ENCODE data around the gene ABCC3.

DNA sequence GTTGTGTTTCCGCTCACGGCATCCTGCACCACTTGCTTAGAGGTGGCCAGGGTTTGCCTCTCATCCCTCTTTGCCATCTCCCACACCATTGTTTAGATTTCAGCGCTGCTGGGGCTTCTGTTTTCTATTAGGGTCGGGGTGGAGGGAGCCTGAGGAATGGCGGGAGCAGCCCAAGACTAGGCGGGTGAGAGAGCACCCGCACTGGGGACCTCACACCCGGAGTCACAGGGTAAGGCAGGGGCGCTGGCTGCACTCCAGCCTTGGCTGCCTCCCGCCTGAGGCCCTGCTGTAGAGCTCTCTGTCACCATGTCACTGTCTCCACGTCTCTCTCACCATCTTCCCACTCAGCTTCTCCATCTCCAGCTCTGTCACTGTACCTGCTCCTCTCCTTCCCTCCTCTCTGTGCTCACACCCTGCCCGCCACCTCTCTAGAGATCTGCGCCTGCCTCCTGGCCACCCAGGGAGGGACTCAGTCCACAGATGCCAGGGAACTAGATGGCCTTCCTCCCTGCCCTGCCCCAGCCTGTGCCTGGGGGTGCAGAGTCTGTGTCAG lies 32.8 kb upstream of the ABCC3 start:
- TF ChIP-seq POLR2AphosphoS5 (IDR thresholded peaks at IDR 0.05; ENCODE audit: insufficient read depth, low read depth, low read length) (no peak), EZH2 (IDR thresholded peaks at IDR 0.05; ENCODE audit: borderline replicate concordance, low read depth, low read length, severe bottlenecking) (no peak), POLR2A (IDR thresholded peaks at IDR 0.05; ENCODE audit: low read depth, low read length) (no peak), MYC (IDR thresholded peaks at IDR 0.05; ENCODE audit: low read depth, low read length) (no peak), GATA2 (IDR thresholded peaks at IDR 0.05; ENCODE audit: insufficient read depth, insufficient read length, low read depth, low read length) (no peak), FOS (IDR thresholded peaks at IDR 0.05; ENCODE audit: borderline replicate concordance, insufficient read depth, low read length) (no peak), JUN (IDR thresholded peaks at IDR 0.05; ENCODE audit: borderline replicate concordance, insufficient read depth, insufficient read length, low read depth) (no peak)
- TF ChIP-seq, protein P1, sequence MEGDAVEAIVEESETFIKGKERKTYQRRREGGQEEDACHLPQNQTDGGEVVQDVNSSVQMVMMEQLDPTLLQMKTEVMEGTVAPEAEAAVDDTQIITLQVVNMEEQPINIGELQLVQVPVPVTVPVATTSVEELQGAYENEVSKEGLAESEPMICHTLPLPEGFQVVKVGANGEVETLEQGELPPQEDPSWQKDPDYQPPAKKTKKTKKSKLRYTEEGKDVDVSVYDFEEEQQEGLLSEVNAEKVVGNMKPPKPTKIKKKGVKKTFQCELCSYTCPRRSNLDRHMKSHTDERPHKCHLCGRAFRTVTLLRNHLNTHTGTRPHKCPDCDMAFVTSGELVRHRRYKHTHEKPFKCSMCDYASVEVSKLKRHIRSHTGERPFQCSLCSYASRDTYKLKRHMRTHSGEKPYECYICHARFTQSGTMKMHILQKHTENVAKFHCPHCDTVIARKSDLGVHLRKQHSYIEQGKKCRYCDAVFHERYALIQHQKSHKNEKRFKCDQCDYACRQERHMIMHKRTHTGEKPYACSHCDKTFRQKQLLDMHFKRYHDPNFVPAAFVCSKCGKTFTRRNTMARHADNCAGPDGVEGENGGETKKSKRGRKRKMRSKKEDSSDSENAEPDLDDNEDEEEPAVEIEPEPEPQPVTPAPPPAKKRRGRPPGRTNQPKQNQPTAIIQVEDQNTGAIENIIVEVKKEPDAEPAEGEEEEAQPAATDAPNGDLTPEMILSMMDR (IDR thresholded peaks at IDR 0.05; ENCODE audit: extremely low read depth in 1 of 2, insufficient read depth in 1 of 2, low read depth in 1 of 2, low read length in 2 of 2), result no peak
- TF ChIP-seq, protein P2, sequence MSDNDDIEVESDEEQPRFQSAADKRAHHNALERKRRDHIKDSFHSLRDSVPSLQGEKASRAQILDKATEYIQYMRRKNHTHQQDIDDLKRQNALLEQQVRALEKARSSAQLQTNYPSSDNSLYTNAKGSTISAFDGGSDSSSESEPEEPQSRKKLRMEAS (IDR thresholded peaks at IDR 0.05; ENCODE audit: insufficient read depth, insufficient read length), result no peak

Data from endothelial cell of umbilical vein (primary cell).